Retina (tissue), 1 donor: ENCODE measurements around the gene PSMA6.
"Not testable (repeated sequence)": the region's sequence is repeated elsewhere in the genome, so short reads cannot be mapped to it uniquely, and the experiment has no call there.

Experiments
- DNase-seq: peaks from one replicate; pipeline ENCODE4 v3.0.0-alpha.2; 2016

The PSMA6 gene

DNA sequence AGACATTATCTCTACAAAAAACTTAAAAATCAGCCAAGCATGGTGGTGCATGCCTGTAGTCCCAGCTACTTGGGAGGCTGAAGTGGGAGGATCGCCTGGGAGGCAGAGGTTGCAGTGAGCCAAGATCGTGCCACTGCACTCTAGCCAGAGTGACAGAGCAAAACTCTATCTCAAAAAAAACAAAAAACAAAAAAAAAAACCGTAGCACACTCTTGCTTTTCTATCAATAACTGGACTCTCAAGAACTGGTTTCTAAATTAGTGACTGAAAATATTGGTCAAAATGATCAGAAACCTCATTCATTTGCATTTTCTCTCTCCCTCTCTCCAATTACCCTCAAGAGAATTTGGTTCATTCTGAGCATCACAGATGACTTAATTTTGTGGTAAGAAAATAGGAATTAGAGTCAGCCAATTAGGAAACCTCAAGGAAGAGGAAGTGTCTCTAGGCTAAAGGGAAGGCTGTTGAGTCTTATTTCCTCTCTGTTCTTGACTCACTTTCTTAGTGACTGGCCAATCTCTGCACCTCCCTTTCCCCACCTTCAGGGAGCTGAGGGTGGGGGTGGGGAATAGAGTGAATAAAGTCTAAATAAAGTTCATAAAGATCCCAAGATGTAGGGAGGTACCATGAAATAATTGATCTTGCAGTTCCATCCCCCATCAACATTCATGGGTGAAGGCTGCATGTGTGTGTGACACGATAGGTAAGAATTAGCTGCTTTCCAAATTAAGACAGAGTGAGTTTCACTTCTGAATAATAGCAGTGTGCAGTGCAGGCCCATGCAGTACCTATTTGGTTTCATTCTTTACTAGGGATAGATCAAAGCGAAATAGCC, 6.8 kb upstream of the PSMA6 start:
- DNase-seq, result no peak

DNA sequence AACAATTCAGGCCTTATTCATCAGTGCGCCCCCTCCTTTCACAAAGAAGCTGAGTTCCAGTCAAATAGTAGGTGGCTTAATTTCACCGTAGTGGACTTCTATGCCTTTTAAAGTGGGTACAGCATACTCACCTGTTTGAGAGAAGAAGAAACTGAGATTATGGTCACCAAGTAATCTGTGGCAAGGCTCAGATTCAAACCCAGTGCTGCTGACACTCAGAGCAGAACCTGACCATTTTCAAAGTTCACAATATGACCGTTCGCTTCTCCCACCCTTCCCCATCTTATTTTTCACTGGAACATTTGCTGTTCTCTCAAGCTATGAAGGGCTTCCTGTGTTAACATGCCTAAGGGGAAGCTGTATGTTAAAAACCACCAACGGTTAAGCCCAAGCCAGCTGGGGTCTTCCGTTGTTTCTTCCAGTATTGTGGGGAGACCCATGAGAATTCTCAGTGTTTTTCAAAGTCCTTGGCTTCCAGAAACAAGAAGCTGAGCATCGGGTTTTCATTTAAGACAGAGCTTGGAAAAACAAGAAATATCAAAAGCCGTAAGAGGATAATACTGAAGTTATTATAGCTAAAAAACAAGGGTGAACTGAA, 6.1 kb upstream of the PSMA6 start:
- no peak for DNase-seq

DNA sequence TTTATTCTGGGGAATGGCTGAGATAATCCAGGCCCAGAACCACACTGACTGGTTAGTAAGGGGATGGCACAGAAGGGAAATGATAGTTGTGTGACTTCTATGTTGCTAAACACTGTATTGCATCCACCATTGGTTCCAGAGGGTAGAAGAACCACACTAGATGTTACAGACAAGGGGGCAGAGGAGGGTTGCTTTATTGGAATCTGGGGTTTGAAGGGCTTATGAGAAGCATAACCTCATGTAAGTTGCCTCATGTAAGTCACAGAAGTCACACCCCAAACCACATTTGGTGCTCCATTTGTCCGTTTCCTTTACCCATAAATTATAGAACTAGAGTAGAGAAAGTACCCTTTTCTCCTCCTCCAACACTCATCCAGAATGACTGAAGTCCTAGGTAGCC, 5.5 kb upstream of the PSMA6 start:
- DNase-seq, result no peak

DNA sequence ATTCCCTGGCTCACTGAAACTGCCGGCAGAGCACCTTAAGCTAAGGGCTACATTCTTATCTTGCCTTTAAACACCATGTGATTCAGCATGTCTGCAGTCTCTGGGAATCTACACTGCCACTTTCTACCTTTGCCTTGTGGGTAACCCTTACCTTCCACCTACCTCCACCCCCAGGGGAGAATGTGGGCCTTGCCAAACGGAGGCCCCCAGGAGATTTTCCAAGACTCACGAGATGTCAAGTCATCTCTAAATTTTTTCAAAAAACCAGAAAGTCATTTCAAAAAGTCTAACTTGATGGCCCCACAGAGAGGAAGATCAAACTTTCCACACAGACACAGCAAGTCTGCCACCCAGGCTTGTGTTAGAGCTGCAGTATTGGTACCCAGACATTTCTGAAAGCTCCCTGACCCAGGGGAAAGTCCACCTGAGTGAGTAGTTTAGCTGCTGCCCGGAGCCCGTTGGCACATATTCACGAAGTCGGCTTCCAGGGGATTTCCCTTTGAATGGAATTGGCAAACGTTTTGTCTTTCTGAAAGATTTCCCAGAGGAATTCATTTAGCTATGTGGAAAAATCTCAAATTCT, 4.7 kb upstream of the PSMA6 start:
- DNase-seq, result no peak

DNA sequence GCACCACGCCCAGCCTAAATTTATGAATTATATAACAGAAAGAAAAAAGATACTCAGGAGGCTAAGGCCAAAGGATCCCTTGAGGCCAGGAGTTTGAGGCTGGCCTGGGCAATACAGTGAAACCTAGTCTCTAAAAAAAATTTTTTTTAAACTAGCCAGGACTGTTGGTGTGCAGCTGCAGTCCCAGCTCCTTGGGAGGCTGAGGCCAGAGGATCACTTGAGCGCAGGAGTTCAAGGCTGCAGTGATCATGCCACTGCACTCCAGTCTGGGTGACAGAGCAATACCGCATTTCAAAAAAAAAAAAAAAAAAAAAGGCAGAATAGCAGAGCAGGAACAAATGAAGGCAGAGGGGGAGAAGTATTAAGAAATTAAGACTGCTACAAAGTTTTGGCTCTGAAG, 2.6 kb upstream of the PSMA6 start:
- no peak for DNase-seq

DNA sequence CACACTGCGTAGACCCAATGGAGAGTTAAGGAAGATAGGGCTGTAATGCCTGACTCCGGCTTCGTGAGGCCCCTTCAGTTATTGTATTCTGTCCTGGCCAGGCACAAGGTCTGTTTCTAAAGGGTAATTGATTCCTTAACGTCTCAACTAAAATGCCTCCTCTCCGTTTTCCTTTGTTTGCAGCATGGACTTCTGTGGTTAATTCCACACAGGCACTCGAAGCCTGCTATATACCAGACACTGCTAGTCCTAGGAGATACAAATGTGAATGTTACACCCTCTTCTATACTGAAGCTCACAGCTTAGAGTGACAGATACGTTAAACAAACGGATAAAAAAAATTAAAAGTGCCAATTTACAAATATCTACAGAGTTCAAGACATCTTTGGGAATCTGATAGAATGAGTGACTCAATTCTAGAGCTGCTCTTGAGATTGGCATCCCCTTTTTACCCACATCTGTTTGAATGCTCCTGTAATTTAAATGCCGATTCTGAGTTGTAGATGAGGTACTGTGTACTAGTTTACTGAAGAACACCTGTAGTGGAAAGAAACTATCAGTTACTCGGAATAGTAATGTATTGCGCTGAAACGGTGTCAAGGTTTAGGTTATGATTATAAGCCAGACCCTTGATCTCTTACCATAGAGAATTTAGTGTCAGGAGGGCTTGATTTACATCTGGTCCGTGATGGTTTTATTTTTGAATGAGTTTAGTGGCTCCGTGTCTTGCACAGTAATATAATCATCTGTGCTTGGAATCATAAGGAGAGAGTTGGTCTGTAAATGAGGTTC, 784 bp downstream of the PSMA6 start:
- no peak for DNase-seq

DNA sequence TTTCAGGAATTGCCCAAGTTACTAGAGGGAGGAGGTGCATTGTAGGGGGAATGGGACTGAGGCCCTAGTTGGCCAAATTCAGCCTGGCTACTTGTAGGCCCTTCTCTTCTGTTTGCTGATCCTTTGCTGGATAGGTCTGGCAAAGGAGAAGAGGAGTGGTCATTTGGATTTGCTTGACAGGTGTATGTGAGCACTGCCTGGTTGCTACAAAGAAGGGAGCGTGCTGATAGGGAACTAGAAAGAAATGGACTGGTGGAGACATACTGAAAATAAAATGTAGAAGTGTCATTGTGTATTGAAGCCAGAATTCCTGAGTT, 3.6 kb downstream of the PSMA6 start:
- no peak for DNase-seq

DNA sequence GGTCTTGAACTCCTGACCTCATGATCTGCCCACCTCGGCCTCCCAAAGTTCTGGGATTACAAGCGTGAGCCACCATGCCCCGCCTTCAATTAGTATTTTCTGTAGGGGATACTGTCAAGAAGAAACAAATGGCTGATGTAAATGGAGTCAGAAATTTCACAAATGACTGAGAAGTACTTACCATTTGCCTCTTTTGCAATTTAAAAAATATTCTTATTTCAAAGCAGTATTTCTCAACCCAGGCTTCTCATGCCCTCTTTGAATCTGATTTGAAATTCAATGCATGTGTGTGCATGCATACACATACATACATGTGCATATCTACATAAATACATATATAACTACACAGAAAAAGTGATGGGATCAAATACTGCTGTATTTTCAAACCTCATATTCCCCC, 4.4 kb downstream of the PSMA6 start:
- no peak for DNase-seq

DNA sequence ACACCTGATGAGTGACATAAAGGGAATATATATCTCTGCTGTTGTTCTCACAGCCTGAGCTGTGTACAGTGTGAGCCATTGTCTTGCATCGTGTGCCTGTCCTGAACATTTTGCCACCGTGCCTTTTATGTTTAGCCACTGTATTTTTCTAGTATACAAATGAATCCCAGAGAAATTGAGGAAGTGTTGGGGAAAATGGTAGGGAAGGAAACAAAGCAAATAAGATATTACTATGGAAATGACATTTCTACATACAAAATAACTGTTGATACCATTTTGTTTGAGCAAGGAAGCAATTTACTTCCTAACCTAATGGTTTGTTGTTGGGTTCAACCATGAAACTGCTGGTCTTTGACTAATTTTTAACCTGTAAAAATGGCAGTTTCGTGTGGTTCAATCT, 5.5 kb downstream of the PSMA6 start:
- no peak for DNase-seq

DNA sequence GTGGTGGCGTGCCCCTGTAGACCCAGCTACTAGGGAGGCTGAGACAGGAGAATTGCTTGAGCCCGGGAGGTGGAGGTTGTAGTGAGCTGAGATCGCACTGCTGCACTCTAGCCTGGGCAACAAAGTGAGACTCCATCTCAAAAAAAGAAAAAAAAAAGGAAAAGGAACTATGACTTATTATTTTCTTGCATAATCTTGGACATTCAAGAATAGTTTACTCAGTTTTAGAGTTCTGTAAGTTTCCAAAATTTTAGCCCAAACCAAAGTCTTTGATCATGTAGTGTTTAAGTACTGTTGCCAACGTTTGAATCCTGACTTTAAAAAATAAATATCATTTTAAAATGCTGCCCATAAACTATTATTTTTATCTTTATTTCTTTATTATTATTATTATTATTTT, 6.2 kb downstream of the PSMA6 start:
- DNase-seq, result no peak

DNA sequence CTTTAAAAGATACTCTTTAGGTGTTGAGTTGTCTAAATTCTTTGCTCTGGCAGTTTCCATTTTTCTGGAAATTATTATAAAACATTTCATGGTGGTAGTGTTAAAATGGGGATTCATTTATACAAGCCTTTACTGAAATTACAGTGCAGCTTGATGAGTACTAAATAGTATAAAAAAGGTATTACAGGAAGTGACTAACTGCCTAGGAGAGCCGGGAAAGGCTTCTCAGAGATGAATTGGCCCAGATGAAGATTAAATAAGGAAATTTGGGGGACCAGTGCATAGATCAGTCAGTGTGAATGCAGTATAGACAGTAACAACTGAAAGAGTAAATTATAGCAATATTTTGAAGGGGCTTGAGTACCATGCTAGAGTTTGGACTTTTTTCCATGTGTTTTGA, 7.5 kb downstream of the PSMA6 start:
- DNase-seq, result no peak

DNA sequence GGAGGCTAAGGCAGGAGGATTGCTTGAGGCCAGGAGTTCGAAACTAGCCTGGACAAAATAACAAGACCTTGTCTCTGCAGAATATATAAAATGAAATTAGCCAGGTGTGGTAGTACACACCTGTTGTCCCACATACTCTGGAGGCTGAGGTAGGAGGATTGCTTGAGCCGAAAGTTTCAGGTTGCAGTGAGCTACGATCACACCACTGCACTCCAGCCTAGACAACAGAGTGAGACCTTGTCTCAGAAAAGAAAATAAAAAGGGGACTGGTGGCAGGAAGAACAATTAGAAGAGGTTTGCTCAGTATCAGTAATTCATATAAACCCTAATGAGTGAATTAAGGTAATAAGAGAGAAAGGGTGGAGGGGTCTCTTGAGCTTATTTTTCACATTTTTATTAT, 8.0 kb downstream of the PSMA6 start:
- no peak for DNase-seq

DNA sequence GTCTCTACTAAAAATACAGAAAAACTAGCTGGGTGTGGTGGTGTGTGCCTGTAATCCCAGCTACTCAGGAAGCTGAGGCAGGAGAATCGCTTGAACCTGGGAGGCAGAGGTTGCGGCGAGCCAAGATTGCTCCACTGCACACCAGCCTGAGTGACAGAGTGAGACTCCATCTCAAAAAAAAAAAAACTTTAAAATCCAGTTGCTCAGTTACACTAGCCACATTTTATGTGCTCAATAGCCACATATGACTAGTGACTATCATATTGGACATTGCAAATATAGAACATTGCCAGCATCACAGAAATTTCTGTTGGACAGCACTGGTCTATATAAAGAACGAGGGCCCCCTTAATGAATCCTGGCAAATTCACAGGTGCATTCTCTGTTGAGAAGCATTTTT, 9.2 kb downstream of the PSMA6 start:
- DNase-seq, result not testable (repeated sequence)

DNA sequence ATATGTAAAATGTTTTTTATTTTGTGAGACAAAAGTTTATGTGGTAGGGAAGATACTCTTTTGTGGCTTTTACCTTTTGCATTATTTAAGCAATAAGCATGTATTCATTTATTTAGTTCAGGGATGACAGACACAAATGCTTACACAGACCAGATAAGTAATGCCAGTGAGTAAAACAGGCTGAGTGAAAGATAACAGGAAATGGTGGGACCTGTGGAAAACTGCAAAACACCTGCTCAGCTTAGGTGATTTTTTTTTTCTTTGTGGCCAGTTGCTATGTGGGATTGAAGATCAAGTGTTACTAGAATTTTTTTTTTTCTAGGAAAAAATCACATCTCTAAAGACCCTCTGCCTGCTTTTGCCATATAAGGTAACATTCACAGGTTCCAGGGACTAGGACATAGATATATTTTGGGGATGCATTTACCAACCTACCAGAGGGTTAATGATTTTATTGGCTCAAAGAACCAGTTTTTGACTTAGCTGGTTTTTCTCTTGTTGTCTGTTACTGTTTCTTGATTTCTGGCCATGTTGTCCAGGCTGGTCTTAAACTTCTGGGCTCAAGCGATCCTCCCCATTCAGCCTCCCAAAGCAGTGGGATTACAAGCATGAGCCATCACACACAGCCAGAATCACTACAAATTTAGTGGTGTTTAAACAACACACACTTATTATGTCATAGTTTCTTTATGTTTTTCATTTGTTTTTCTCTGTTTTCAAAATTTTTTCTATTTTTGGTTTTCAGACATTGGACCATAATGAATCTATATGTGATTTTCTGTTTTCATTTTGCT, 9.8 kb downstream of the PSMA6 start:
- no peak for DNase-seq

DNA sequence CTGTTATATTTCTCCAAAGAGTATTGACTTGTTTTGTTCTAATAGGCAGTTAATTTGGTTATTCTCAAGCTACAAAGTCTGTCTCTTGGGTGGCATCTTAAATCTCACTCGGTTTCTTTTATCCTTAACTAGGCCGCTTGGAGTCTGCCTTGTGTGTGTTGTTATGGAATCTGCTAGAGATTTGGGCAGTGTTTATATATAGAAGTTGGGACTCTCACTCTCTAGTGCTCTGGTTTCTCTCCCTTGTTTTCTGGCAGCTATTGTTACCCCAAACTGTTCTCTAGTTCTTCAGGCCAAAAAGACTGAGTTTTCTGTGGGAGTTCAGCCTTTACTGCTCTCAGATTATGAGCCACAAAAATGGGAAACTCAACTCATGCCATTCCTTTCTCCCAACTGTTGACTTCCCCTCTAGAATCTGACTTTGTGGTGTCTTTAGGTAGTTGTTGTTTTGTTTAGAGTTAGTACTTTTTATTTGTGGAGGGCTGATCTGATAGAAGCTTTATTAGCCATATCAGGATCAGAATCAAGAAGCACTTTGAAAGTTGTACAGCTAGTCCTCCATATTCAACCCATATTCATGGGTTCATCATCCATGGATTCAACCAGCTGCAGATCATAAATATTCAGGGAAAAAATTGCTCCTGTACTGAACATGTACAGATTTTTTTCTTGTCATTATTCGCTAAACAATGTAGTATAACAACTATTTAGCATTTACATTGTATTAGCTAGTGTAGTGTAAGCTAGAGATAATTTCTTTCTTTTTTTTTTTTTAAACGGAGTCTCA, 11.2 kb downstream of the PSMA6 start:
- no peak for DNase-seq

DNA sequence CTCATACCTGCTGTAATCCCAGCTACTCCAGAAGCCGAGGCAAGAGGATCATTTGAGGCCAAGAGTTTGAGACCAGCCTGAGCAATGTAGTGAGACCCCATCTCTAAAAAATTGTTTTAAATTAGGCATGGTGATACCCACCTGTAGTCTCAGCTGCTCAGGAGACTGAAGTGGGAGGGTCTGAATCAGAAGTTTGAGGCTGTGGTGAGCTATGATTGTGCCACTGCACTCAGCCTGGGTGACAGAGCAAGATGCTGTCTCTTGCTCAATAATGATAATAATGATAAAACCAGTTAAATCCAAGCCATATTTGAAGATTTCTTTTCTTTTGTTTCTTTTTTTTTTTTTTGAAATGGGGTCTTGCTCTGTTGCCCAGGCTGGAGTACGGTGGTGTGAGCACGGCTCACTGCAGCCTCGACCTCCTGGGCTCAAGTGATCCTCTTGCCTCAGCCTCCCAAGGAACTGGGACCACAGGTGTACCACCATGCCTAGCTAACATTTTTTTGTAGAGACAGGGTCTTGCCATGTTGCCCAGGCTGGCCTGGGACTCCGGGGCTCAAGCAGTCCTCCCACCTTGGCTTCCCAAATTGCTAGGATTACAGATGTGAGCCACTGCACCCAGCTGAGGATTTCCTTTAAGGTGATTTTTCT, 12.8 kb downstream of the PSMA6 start:
- DNase-seq, result no peak

DNA sequence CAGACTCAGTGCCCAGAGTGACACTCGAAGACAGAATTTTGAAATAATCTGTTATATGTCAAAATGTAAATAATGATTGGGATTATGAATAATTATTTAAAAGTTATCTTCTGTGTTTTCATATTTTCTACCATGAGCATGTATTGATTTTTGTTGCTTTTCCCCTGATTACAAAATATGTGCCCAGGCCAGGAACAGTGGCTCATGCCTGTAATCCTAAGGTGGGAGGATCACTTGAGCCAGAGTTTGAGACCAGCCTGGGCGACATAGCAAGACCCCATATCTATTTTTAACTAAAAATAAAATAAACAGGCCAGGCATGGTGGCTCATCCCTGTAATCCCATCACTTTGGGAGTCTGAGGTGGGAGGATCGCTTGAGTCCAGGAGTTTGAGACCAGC, 13.5 kb downstream of the PSMA6 start:
- DNase-seq, result no peak

DNA sequence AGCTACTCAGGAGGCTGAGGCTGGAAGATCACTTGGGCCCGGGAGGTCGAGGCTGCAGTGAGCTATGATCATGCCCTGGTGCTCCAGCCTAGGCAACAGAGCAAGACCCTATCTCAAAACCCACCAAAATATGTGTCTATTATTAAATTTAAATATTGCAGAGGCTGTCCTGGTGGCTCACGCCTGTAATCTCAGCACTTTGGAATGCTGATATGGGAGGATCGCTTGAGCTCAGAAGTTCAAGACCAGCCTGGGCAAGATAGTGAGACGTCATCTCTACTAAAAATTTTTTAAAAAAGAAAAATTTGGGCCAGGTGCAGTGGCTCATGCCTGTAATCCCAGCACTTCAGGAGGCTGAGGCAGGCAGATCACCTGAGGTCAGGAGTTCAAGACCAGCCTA, 13.9 kb downstream of the PSMA6 start:
- no peak for DNase-seq

DNA sequence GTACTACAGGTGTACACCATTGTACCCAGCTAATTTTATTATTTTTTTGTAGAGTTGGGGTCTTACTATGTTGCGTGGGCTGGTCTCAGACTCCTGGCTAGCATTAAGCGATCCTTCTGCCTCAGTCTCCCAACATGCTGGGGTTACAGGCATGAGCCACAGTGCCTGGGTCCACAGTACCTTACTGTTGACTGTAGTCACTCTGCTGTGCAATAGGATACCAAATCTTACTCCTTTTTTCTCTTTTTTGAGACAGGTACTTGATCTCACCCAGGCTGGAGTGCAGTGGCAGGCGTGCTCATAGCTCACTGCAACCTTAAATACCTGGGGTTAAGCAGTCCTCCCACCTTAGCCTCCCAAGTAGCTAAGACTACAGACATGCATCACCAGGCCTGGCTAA, 25.6 kb downstream of the PSMA6 start:
- DNase-seq, result no peak

DNA sequence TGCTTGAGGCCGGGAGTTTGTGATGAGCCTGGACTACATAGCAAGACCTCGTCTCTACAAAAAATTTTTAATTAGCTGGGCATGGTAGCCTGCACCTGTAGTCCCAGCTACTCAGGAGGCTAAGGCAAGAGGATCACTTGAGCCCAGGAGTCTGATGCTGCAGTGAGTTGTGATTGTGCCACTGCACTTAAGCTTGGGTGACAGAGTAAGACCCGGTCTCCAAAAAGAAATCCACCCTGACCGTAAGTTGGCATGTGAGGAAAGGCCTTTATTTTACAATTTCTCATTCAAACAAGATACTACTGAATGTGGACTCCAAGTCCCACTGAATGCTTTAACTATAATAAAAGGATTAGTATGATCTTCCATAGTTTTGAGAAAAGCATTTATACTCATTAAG, 27.3 kb downstream of the PSMA6 start:
- no peak for DNase-seq

DNA sequence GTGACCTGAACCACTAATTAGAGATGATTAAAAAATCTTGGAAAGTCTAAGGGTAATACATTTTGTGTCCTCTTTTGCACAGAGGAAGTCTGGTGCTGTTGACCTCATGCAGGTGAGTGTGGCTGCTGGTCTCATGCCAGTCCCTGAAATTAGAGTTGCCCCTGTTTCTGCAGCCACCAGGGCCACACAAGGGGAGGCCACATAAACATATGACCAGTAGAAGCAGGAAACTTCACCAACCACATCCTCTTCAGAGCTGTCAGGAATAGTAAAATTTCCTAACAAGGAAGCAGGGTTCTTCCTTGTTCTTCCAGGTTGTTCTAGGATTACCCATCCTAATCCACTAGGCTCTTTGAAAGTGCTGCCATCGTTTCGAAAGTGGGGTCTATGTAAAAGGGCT, 28.3 kb downstream of the PSMA6 start:
- no peak for DNase-seq

DNA sequence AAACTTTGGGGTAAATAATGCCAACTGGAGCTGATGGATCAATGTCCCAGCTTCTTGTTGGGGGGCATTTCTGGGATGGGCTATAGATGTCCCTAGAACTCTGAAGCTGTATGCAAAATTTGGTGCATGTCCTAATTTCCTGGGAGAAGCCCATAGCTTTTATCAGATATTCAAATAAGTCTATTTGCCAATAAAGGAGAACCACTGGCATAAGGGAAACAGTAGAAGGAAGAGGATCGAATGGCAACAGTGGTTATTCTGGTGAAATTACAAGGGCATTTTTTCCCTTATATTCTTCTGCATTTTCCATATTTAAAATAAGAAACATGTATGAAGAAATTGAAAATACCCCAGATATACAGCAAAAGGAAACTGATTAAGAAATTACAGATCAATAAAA, 34.2 kb downstream of the PSMA6 start:
- DNase-seq, result no peak
